ENCODE measurements around the gene LAMC2.

GRCh38 chr1:183233113-183233512 lies 47.0 kb downstream of the LAMC2 start:
- TF ChIP-seq EZH2 (IDR thresholded peaks at IDR 0.05; ENCODE audit: insufficient read depth, poor library complexity, severe bottlenecking) (no peak), EZH2phosphoT487 (IDR thresholded peaks at IDR 0.05; ENCODE audit: insufficient read depth, low read depth) (no peak)
